CD8-positive, alpha-beta memory T cell (primary cell): ENCODE results near the gene MAPKAPK3. TPM values are rescaled to one million over a fixed set of nuclear protein-coding genes. Genes with fewer than 3 reads are reported as not detected.

Source experiments
- CTCF ChIA-PET: fragments of 350-600 bp; sonication (Branson Sonifier 250); formaldehyde crosslinking; loops from one replicate; lab custom pipeline; 2021; ENCODE audit warnings: antibody characterized with exemption; lab: Charles Lee
- POLR2A ChIA-PET: fragments of 350-600 bp; sonication (Branson Sonifier 250); formaldehyde crosslinking; loops from one replicate; lab custom pipeline; 2021; ENCODE audit warnings: antibody characterized with exemption; lab: Charles Lee
- DNase-seq, 5 donors: peaks; one replicate each; pipeline versions ENCODE4 v3.0.0 to v3.0.0-alpha.2; 2020 to 2022; ENCODE audit warnings: mixed read lengths in 1 of 5
- H3K27ac ChIP-seq: one replicate; pipeline ENCODE4 v1.7.0; 2013; ENCODE audit warnings: low read depth, mild to moderate bottlenecking, low read length, moderate library complexity
- H3K27me3 ChIP-seq: 2 replicates; pipeline ENCODE4 v1.7.0; 2013; ENCODE audit warnings: low read length, mild to moderate bottlenecking; ENCODE audit not compliant: insufficient read depth, poor library complexity, severe bottlenecking
- H3K36me3 ChIP-seq: 2 replicates; pipeline ENCODE4 v1.7.0; 2013; ENCODE audit warnings: mild to moderate bottlenecking, low read length, moderate library complexity; ENCODE audit not compliant: insufficient read depth
- H3K4me1 ChIP-seq: 2 replicates; pipeline ENCODE4 v1.7.0; 2013; ENCODE audit warnings: mild to moderate bottlenecking, low read length, moderate library complexity; ENCODE audit not compliant: insufficient read depth
- H3K4me3 ChIP-seq: 2 replicates; pipeline ENCODE4 v1.7.0; 2013; ENCODE audit warnings: mild to moderate bottlenecking, low read length
- H3K9me3 ChIP-seq: 2 replicates; pipeline ENCODE4 v1.7.0; 2013; ENCODE audit warnings: mild to moderate bottlenecking, low read length
- H3K27ac Mint-ChIP-seq, 8 donors: one replicate each; pipeline ENCODE4 v1.8.0; 2020 to 2021; ENCODE audit warnings: mixed read lengths in 8 of 8, mild to moderate bottlenecking in 6 of 8, inconsistent platforms in 3 of 8, moderate library complexity in 3 of 8
- H3K27me3 Mint-ChIP-seq, 2 donors: one replicate each; pipeline ENCODE4 v1.8.0; 2020 to 2021; ENCODE audit warnings: mixed read lengths in 2 of 2, mild to moderate bottlenecking in 1 of 2, moderate library complexity in 1 of 2
- H3K36me3 Mint-ChIP-seq, 3 donors: one replicate each; pipeline ENCODE4 v1.8.0; 2020 to 2021; ENCODE audit warnings: mixed read lengths in 3 of 3, inconsistent platforms in 1 of 3, mild to moderate bottlenecking in 1 of 3
- H3K4me1 Mint-ChIP-seq, 3 donors: one replicate each; pipeline ENCODE4 v1.8.0; 2020 to 2021; ENCODE audit warnings: mixed read lengths in 3 of 3, inconsistent platforms in 1 of 3, mild to moderate bottlenecking in 1 of 3
- H3K4me3 Mint-ChIP-seq, 7 donors: one replicate each; pipeline ENCODE4 v1.8.0; 2020 to 2021; ENCODE audit warnings: mixed read lengths in 7 of 7, mild to moderate bottlenecking in 6 of 7, moderate library complexity in 4 of 7, inconsistent platforms in 2 of 7
- H3K9me3 Mint-ChIP-seq, 5 donors: one replicate each; pipeline ENCODE4 v1.8.0; 2020 to 2022; ENCODE audit warnings: mixed read lengths in 5 of 5, mild to moderate bottlenecking in 3 of 5, moderate library complexity in 2 of 5, inconsistent platforms in 1 of 5
- polyA plus RNA-seq: library from polyadenylated mRNA; unstranded; fragments of 300-500 nt; fragmentation: Illumina TruSeq; gene quantifications from one replicate; pipeline ENCODE4 v1.2.3, GENCODE V29; 2021
- total RNA-seq, 2 experiments: library from RNA; stranded (reverse); gene quantifications; one replicate each; pipeline ENCODE4 v1.2.3, GENCODE V29; 2021

Gene MAPKAPK3
- total and polyA plus RNA-seq, 3 experiments from 2014 or later: 57.0 to 156 (median 153) TPM

- H3K4me3 Mint-ChIP-seq: peak overlapping the region; percentile 62 to 83 (median 72)
- H3K36me3 Mint-ChIP-seq: peaks cover 0 to 12% (median 2%) of the 10 kb centered on the region in 3 donors
- H3K4me1 ChIP-seq: peaks cover 67% of the 10 kb centered on the region
- CTCF ChIA-PET: interaction anchor here (1.0 to 11.1 kb wide), 6 partner anchors 9 to 65 kb away, joined by 3 to 293 read pairs (median 32); partner anchors contain the start of genes C3orf18, CISH, HEMK1 and MAPKAPK3
- peak overlapping the region; percentile 29 for H3K27ac ChIP-seq
- POLR2A ChIA-PET: interaction anchor here (0.7 to 5.3 kb wide), 5 partner anchors 13 to 24 kb away, joined by 3 to 56 read pairs (median 20); partner anchors contain the start of genes C3orf18 and CISH
- H3K4me3 ChIP-seq: peak overlapping the region; percentile 9
- peaks cover 54 to 72% (median 66%) of the 10 kb centered on the region in 3 donors for H3K4me1 Mint-ChIP-seq
- no peaks in the 10 kb centered on the region for H3K27me3 Mint-ChIP-seq
- H3K27ac Mint-ChIP-seq: peak overlapping the region; percentile 88 to 99 (median 94)
- DNase-seq: peak in 4 of 5 donors; percentile 60 to 81 (median 64)
- no peaks in the 10 kb centered on the region for H3K9me3 ChIP-seq
- H3K36me3 ChIP-seq: no peaks in the 10 kb centered on the region
- H3K27me3 ChIP-seq: no peaks in the 10 kb centered on the region
- no peaks in the 10 kb centered on the region for H3K9me3 Mint-ChIP-seq
These were observed 28.9 kb upstream of the MAPKAPK3 start for GRCh38 chr3:50587806-50588758.

DNA sequence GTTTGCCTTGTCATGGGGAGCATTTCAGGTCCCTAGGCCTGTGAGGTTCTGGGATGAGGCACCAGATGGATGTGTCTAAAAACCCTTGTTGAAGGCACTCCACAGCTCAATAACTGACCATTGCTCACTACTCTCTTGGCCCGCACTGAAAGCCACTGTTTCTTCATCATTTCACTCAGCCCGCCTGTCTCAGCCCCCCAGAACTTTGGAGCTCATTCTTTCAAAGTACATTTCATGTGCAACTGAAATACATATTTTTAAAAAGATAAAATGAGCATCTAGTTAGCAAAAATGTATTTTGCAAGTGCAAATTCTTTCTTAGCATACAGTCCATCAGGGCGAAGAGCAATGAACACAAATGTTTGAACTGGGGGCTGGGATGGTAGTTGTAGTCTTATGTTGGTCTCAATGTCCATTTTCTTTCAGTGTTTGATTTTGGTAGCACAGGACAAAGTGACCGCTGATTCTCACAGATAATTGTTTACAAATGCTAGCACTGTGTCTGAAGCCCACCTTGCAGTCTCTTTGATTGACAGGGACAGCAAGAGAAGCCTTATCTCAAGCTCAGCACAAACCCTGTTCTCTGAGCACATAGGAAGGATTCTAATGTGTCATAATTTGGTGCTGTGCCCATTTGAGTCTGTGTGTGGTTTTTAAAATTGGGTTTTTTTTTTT is 28.1 kb upstream of the MAPKAPK3 start:
- Histone ChIP-seq H3K27me3 (no peaks in the 10 kb centered on the region), H3K4me1 (peaks cover 74% of the 10 kb centered on the region), H3K9me3 (no peaks in the 10 kb centered on the region), H3K27ac (peak overlapping the region; percentile 29), H3K36me3 (no peaks in the 10 kb centered on the region), H3K4me3 (peak overlapping the region; percentile 9)
- no peaks in the 10 kb centered on the region for H3K27me3 Mint-ChIP-seq
- no peak for DNase-seq
- CTCF ChIA-PET: interaction anchor here (1.0 to 11.1 kb wide), 7 partner anchors 8 to 64 kb away, joined by 3 to 293 read pairs (median 9); partner anchors contain the start of genes C3orf18, CISH, HEMK1 and MAPKAPK3
- H3K27ac Mint-ChIP-seq: peak overlapping the region; percentile 88 to 99 (median 94)
- peaks cover 53 to 75% (median 69%) of the 10 kb centered on the region in 3 donors for H3K4me1 Mint-ChIP-seq
- POLR2A ChIA-PET: interaction anchor here (0.7 to 5.3 kb wide), 5 partner anchors 13 to 24 kb away, joined by 3 to 56 read pairs (median 24); partner anchors contain the start of genes C3orf18 and CISH
- peaks cover 0 to 6% (median 0%) of the 10 kb centered on the region in 3 donors for H3K36me3 Mint-ChIP-seq
- H3K4me3 Mint-ChIP-seq: peak overlapping the region; percentile 62 to 83 (median 72)
- no peaks in the 10 kb centered on the region for H3K9me3 Mint-ChIP-seq

DNA sequence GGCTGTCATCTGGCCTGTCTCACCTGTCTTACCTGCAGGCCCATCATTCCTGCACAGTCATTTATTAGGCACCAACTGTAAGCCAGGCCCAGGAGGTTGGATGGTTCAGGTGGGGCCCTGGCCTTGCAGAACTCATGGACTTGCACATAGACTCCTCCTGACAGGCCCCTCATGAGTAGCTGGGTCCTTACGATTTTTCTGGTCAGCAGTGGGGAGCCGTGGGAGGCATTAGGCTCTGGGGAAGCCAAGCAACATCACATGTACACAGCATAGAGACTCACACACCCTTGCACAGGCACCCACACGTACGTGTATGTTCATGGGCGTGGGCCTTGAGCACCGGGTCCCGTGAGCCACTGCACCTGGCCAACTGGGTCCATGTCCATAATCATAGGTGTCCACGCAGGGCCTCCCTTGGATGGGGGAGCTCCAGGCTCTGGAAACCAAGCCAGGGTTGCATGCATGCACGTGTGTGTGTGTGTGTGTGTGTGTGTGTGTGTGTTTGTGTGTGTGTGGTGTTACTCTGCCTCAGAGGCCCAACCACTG is 25.7 kb upstream of the MAPKAPK3 start:
- H3K9me3 Mint-ChIP-seq: no peaks in the 10 kb centered on the region
- ChIA-PET POLR2A (interaction anchor here (0.6 to 5.3 kb wide), 8 partner anchors 10 to 471 kb away, joined by 3 to 56 read pairs (median 15); partner anchors contain the start of genes C3orf18, CISH and HEMK1), CTCF (interaction anchor here (1.0 to 11.1 kb wide), 9 partner anchors 9 to 796 kb away, joined by 3 to 293 read pairs (median 8); partner anchors contain the start of genes C3orf18, CISH, HEMK1 and MAPKAPK3)
- H3K4me3 Mint-ChIP-seq: peak overlapping the region; percentile 18 to 84 (median 71)
- no peaks in the 10 kb centered on the region for H3K27me3 ChIP-seq
- H3K27me3 Mint-ChIP-seq: no peaks in the 10 kb centered on the region
- H3K27ac Mint-ChIP-seq: peak overlapping the region; percentile 84 to 98 (median 93)
- H3K27ac ChIP-seq: peak overlapping the region; percentile 88
- H3K4me1 ChIP-seq: peaks cover 84% of the 10 kb centered on the region
- H3K36me3 Mint-ChIP-seq: no peaks in the 10 kb centered on the region
- H3K4me1 Mint-ChIP-seq: peaks cover 55 to 87% (median 82%) of the 10 kb centered on the region in 3 donors
- peak overlapping the region; percentile 54 for H3K4me3 ChIP-seq
- DNase-seq: no peak
- H3K9me3 ChIP-seq: no peaks in the 10 kb centered on the region
- H3K36me3 ChIP-seq: no peaks in the 10 kb centered on the region

DNA sequence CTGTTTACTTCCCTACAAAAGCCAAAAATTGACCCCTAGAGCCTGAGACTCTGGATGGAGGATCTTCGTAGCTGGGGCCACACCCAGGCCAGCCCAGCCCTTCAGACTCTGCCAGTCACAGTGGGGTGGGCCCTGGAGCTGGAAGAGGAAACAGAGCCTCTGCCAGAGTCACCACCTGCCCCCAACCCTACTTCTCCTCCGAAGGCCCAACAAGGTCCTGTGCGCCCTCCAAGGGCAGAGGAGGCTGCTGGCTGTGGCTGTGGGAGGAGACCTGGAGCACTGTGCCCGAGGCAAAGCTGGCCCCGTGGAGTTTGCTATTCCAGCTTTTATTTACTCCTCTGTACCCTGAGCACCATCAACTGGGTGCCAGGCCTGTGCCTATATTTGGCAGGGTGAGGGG is 24.4 kb upstream of the MAPKAPK3 start:
- CTCF ChIA-PET: interaction anchor here (1.3 to 11.1 kb wide), 6 partner anchors 8 to 50 kb away, joined by 3 to 293 read pairs (median 33); partner anchors contain the start of genes C3orf18, CISH, HEMK1 and MAPKAPK3
- H3K4me1 Mint-ChIP-seq: peaks cover 50 to 78% (median 72%) of the 10 kb centered on the region in 3 donors
- DNase-seq: no peak

DNA sequence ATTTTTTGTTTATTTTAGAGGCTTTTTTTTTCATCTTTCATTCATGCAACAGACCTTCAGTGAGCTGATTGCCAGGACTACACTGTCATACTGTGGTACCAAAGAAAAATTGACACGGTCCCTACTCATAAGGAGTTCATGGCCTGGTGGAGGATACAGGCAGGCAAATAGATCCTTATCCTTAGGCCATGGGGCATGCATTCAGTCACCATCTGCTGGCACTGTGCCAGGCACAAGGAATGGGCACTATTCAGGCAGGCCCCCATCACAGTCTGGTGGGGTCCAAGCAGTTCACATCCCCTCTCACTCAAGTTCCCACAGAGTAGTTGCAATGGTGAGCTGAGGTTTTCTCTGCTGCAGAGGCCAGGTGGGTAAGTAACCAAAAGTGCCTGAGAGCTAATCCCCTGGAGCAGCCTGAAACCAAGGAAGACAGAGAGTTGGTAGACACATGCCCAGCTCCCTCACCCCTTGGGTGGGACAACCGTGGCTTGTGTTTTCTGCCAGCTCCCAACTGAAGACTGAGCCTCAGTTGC is 22.6 kb upstream of the MAPKAPK3 start:
- Mint-ChIP-seq H3K9me3 (no peaks in the 10 kb centered on the region), H3K27ac (peak overlapping the region in 6 of 8 donors; percentile 36 to 98 (median 65)), H3K4me1 (peaks cover 37 to 75% (median 67%) of the 10 kb centered on the region in 3 donors), H3K27me3 (no peaks in the 10 kb centered on the region), H3K4me3 (peak overlapping the region in 1 of 7 donors; percentile 6), H3K36me3 (no peaks in the 10 kb centered on the region)
- Histone ChIP-seq H3K9me3 (no peaks in the 10 kb centered on the region), H3K4me1 (peaks cover 68% of the 10 kb centered on the region), H3K27me3 (no peaks in the 10 kb centered on the region), H3K4me3 (no peak overlapping the region), H3K36me3 (no peaks in the 10 kb centered on the region), H3K27ac (no peak overlapping the region)
- ChIA-PET CTCF (interaction anchor here (10.7 to 11.1 kb wide), 2 partner anchors 18 to 23 kb away, joined by 176 to 293 read pairs; partner anchors contain the start of genes C3orf18, CISH, HEMK1 and MAPKAPK3), POLR2A (no interaction called here)
- no peak for DNase-seq

More for the DNA sequence above, 24.4 kb upstream of the MAPKAPK3 start:
- Mint-ChIP-seq H3K4me3 (peak overlapping the region in 1 of 7 donors; percentile 36), H3K9me3 (no peaks in the 10 kb centered on the region), H3K36me3 (no peaks in the 10 kb centered on the region), H3K27ac (peak overlapping the region; percentile 79 to 98 (median 92)), H3K27me3 (no peaks in the 10 kb centered on the region)
- no peak overlapping the region for H3K4me3 ChIP-seq
- POLR2A ChIA-PET: interaction anchor here (1.3 to 5.3 kb wide), 3 partner anchors 9 to 24 kb away, joined by 7 to 56 read pairs (median 10); partner anchors contain the start of gene HEMK1
- no peaks in the 10 kb centered on the region for H3K9me3 ChIP-seq
- no peaks in the 10 kb centered on the region for H3K36me3 ChIP-seq
- no peaks in the 10 kb centered on the region for H3K27me3 ChIP-seq
- peak overlapping the region; percentile 43 for H3K27ac ChIP-seq
- H3K4me1 ChIP-seq: peaks cover 73% of the 10 kb centered on the region

GRCh38 chr3:50599115-50599715 is 17.7 kb upstream of the MAPKAPK3 start:
- peaks cover 75% of the 10 kb centered on the region for H3K4me1 ChIP-seq
- CTCF ChIA-PET: interaction anchor here (1.2 to 5.0 kb wide), 6 partner anchors 9 to 26 kb away, joined by 3 to 60 read pairs (median 8); partner anchors contain the start of gene CISH
- no peaks in the 10 kb centered on the region for H3K9me3 Mint-ChIP-seq

More at GRCh38 chr3:50599115-50599715, 17.7 kb upstream of the MAPKAPK3 start:
- Mint-ChIP-seq H3K27ac (peak overlapping the region; percentile 40 to 98 (median 71)), H3K4me1 (peaks cover 58 to 83% (median 79%) of the 10 kb centered on the region in 3 donors), H3K27me3 (no peaks in the 10 kb centered on the region), H3K4me3 (no peak overlapping the region), H3K36me3 (peaks cover 1 to 9% (median 8%) of the 10 kb centered on the region in 3 donors)
- Histone ChIP-seq H3K4me3 (no peak overlapping the region), H3K9me3 (no peaks in the 10 kb centered on the region), H3K27ac (peak overlapping the region; percentile 84), H3K27me3 (no peaks in the 10 kb centered on the region), H3K36me3 (peaks cover 4% of the 10 kb centered on the region)
- POLR2A ChIA-PET: interaction anchor here (5.7 kb wide), 1 partner anchor 11 kb away, joined by 35 read pairs; the partner anchor contains the start of gene CISH
- DNase-seq: no peak
